H1 (cell line): Measurements from ENCODE around the gene OR5L1. TPM values are rescaled to one million over a fixed set of nuclear protein-coding genes. Genes with fewer than 3 reads are reported as not detected.

Source experiments
- GABPA ChIP-seq: IDR thresholded peaks from 2 replicates; pipeline ENCODE4 v1.6.1; 2011; ENCODE audit warnings: mild to moderate bottlenecking, low read length, moderate library complexity, borderline replicate concordance; ENCODE audit not compliant: insufficient read depth
- polyA plus RNA-seq, 7 experiments: library from polyadenylated mRNA; depleted of rRNA in 3 of 7; stranded (reverse) in 5 of 7; unstranded in 2 of 7; fragments of >200 nt in 5 of 7; fragments of 200-250 nt in 2 of 7; gene quantifications; 1 replicate in 5 of 7; 2 replicates in 1 of 7; 4 replicates in 1 of 7; pipeline versions ENCODE4 v1.2.1 to v1.2.3, GENCODE V29; 2011 to 2013; ENCODE audit warnings: missing spikeins in 2 of 7, mixed read lengths in 2 of 7
- total RNA-seq: library from RNA; stranded (reverse); fragmentation: NEBNext Ultra II Directional; extraction: Animal tissue kit (Norgen Biotek cat#: 25700); gene quantifications from 2 replicates; pipeline ENCODE4 v1.2.1, GENCODE V29; 2021
- TF ChIP-seq, protein P1 (sequence below): fragments of 300-600 bp; sonication (generic); IDR thresholded peaks from 2 replicates; pipeline ENCODE4 v1.7.1; 2012; ENCODE audit warnings: low read length, moderate library complexity, mild to moderate bottlenecking, inconsistent platforms; ENCODE audit not compliant: insufficient replicate concordance

OR5L1 gene
- total and polyA plus RNA-seq, 2 of the 8 experiments (the other 6 are each of a cell fraction or from before 2014, with no cell fraction given): not detected

DNA sequence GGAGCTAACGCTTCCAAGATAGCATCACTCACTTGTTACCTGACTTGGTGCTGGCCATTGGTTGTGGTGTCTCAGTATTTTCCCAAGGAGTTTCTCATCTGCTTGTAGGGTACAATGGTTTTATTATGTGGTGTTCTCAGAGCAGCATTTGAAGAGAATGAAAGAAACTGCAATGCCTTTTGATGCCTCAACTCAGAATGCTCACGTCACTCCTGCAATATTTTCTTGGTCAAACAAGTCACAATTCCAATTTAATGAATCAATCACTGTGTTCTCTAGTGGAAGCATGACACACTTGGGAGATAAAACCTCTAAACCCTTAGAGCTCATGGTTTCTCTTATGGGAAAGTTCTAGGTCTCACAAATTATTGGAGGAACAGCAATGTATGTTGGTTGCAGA is 17.8 kb upstream of the OR5L1 start (continued):
- TF ChIP-seq, protein P1, sequence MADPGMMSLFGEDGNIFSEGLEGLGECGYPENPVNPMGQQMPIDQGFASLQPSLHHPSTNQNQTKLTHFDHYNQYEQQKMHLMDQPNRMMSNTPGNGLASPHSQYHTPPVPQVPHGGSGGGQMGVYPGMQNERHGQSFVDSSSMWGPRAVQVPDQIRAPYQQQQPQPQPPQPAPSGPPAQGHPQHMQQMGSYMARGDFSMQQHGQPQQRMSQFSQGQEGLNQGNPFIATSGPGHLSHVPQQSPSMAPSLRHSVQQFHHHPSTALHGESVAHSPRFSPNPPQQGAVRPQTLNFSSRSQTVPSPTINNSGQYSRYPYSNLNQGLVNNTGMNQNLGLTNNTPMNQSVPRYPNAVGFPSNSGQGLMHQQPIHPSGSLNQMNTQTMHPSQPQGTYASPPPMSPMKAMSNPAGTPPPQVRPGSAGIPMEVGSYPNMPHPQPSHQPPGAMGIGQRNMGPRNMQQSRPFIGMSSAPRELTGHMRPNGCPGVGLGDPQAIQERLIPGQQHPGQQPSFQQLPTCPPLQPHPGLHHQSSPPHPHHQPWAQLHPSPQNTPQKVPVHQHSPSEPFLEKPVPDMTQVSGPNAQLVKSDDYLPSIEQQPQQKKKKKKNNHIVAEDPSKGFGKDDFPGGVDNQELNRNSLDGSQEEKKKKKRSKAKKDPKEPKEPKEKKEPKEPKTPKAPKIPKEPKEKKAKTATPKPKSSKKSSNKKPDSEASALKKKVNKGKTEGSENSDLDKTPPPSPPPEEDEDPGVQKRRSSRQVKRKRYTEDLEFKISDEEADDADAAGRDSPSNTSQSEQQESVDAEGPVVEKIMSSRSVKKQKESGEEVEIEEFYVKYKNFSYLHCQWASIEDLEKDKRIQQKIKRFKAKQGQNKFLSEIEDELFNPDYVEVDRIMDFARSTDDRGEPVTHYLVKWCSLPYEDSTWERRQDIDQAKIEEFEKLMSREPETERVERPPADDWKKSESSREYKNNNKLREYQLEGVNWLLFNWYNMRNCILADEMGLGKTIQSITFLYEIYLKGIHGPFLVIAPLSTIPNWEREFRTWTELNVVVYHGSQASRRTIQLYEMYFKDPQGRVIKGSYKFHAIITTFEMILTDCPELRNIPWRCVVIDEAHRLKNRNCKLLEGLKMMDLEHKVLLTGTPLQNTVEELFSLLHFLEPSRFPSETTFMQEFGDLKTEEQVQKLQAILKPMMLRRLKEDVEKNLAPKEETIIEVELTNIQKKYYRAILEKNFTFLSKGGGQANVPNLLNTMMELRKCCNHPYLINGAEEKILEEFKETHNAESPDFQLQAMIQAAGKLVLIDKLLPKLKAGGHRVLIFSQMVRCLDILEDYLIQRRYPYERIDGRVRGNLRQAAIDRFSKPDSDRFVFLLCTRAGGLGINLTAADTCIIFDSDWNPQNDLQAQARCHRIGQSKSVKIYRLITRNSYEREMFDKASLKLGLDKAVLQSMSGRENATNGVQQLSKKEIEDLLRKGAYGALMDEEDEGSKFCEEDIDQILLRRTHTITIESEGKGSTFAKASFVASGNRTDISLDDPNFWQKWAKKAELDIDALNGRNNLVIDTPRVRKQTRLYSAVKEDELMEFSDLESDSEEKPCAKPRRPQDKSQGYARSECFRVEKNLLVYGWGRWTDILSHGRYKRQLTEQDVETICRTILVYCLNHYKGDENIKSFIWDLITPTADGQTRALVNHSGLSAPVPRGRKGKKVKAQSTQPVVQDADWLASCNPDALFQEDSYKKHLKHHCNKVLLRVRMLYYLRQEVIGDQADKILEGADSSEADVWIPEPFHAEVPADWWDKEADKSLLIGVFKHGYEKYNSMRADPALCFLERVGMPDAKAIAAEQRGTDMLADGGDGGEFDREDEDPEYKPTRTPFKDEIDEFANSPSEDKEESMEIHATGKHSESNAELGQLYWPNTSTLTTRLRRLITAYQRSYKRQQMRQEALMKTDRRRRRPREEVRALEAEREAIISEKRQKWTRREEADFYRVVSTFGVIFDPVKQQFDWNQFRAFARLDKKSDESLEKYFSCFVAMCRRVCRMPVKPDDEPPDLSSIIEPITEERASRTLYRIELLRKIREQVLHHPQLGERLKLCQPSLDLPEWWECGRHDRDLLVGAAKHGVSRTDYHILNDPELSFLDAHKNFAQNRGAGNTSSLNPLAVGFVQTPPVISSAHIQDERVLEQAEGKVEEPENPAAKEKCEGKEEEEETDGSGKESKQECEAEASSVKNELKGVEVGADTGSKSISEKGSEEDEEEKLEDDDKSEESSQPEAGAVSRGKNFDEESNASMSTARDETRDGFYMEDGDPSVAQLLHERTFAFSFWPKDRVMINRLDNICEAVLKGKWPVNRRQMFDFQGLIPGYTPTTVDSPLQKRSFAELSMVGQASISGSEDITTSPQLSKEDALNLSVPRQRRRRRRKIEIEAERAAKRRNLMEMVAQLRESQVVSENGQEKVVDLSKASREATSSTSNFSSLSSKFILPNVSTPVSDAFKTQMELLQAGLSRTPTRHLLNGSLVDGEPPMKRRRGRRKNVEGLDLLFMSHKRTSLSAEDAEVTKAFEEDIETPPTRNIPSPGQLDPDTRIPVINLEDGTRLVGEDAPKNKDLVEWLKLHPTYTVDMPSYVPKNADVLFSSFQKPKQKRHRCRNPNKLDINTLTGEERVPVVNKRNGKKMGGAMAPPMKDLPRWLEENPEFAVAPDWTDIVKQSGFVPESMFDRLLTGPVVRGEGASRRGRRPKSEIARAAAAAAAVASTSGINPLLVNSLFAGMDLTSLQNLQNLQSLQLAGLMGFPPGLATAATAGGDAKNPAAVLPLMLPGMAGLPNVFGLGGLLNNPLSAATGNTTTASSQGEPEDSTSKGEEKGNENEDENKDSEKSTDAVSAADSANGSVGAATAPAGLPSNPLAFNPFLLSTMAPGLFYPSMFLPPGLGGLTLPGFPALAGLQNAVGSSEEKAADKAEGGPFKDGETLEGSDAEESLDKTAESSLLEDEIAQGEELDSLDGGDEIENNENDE: no peak
- TF ChIP-seq GABPA: no peak
